ENCODE measurements around the gene RTBDN.

DNA sequence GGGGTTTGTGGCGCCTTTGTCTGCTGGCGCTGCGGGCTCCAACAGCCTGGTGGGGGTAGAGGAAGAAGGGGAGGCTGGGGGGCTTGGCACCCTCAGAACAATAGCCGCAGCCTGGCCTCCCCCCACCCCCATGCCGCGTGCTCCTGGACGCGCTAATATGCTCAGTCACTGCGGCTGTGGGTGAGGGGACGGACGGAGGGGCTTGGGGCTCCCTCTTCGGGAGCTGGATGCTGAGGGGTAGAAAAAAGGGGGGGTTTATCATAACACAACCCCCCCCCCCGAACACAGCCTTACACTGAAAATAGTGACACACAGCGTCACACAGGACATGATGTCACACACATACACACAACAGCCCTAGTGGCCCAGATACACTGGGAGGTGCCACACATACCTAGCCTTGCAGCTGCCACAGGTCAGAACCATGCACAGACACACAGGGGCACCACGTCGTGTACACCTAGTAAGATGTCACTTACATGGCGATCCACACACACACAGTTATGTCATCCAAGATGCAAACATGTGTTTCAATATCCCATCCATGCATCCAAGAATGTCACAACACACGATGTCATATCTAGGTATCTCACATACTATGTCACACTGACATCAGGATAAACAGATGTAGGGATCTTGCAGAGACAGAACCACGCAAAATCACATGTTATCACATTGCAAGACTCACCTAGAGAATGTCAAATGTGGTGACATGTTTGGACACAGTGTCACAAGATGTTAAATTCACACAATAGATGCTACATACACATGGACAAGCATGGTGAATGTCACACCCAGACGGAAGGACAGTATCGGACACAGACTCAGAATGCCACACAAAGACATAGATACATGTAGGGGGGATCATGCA is 4.7 kb upstream of the RTBDN start:
- no peak for TF ChIP-seq POLR2A (IDR thresholded peaks at IDR 0.05; ENCODE audit: control extremely low read depth in 1 of 2, low read depth in 2 of 2, low read length in 2 of 2)
- TF ChIP-seq RXRA (IDR thresholded peaks at IDR 0.05; ENCODE audit: insufficient read depth, low read depth, low read length) = no peak
- no peak for TF ChIP-seq POLR2AphosphoS5 (IDR thresholded peaks at IDR 0.05; ENCODE audit: low read depth, low read length)
- no peak for TF ChIP-seq RBBP5 (IDR thresholded peaks at IDR 0.05; ENCODE audit: borderline replicate concordance, low read depth, low read length)
- TF ChIP-seq, protein P1, sequence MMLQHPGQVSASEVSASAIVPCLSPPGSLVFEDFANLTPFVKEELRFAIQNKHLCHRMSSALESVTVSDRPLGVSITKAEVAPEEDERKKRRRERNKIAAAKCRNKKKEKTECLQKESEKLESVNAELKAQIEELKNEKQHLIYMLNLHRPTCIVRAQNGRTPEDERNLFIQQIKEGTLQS (IDR thresholded peaks at IDR 0.05; ENCODE audit: insufficient read depth, low read depth, low read length) = no peak
- TF ChIP-seq RFX5 (IDR thresholded peaks at IDR 0.05; ENCODE audit: borderline replicate concordance, low read depth, low read length) = no peak
- TF ChIP-seq, protein P2, sequence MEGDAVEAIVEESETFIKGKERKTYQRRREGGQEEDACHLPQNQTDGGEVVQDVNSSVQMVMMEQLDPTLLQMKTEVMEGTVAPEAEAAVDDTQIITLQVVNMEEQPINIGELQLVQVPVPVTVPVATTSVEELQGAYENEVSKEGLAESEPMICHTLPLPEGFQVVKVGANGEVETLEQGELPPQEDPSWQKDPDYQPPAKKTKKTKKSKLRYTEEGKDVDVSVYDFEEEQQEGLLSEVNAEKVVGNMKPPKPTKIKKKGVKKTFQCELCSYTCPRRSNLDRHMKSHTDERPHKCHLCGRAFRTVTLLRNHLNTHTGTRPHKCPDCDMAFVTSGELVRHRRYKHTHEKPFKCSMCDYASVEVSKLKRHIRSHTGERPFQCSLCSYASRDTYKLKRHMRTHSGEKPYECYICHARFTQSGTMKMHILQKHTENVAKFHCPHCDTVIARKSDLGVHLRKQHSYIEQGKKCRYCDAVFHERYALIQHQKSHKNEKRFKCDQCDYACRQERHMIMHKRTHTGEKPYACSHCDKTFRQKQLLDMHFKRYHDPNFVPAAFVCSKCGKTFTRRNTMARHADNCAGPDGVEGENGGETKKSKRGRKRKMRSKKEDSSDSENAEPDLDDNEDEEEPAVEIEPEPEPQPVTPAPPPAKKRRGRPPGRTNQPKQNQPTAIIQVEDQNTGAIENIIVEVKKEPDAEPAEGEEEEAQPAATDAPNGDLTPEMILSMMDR (IDR thresholded peaks at IDR 0.05; ENCODE audit: control extremely low read depth in 1 of 3, insufficient read depth in 1 of 3, low read depth in 1 of 3, low read length in 3 of 3) = no peak
- no peak for TF ChIP-seq YY1 (IDR thresholded peaks at IDR 0.05; ENCODE audit: low read depth, low read length)
- no peak for TF ChIP-seq HDAC6 (IDR thresholded peaks at IDR 0.05; ENCODE audit: low read depth, low read length)
- no peak for TF ChIP-seq EZH2 (IDR thresholded peaks at IDR 0.05; ENCODE audit: low read depth, low read length, severe bottlenecking)
- TF ChIP-seq TAF1 (IDR thresholded peaks at IDR 0.05; ENCODE audit: low read depth, low read length) = no peak
- TF ChIP-seq SIX5 (IDR thresholded peaks at IDR 0.05; ENCODE audit: low read depth, low read length) = no peak
- no peak for TF ChIP-seq SIN3A (conservative IDR thresholded peaks at IDR 0.05 in 1 of 2, IDR thresholded peaks at IDR 0.05 in 1 of 2; ENCODE audit: low read depth in 1 of 2, low read length in 2 of 2)
- TF ChIP-seq EGR1 (IDR thresholded peaks at IDR 0.05; ENCODE audit: borderline replicate concordance, low read depth, low read length) = no peak

Measured in H1 (cell line).